Mucosa of rectum (tissue), 2 donors: Measurements from ENCODE around the gene PSMA7.

Experiments
- H3K27ac ChIP-seq, 2 donors: one replicate each; pipeline ENCODE4 v1.7.0; 2013; ENCODE audit warnings: inconsistent platforms in 2 of 2, low read depth in 2 of 2, low read length in 2 of 2
- H3K27me3 ChIP-seq, 2 donors: one replicate each; pipeline ENCODE4 v1.7.0; 2013; ENCODE audit warnings: low read length in 2 of 2; ENCODE audit not compliant: control insufficient read depth in 2 of 2, insufficient read depth in 2 of 2
- H3K36me3 ChIP-seq, 2 donors: one replicate each; pipeline ENCODE4 v1.7.0; 2013; ENCODE audit warnings: low read length in 2 of 2; ENCODE audit not compliant: control insufficient read depth in 2 of 2, insufficient read depth in 2 of 2
- H3K4me1 ChIP-seq, 2 donors: one replicate each; pipeline ENCODE4 v1.7.0; 2013; ENCODE audit warnings: low read length in 2 of 2, mild to moderate bottlenecking in 1 of 2; ENCODE audit not compliant: control insufficient read depth in 2 of 2, insufficient read depth in 2 of 2
- H3K4me3 ChIP-seq, 2 donors: one replicate each; pipeline ENCODE4 v1.7.0; 2013; ENCODE audit warnings: low read length in 2 of 2
- H3K9ac ChIP-seq, 2 donors: one replicate each; pipeline ENCODE4 v1.7.0; 2013; ENCODE audit warnings: low read length in 2 of 2, low read depth in 1 of 2, mild to moderate bottlenecking in 1 of 2
- H3K9me3 ChIP-seq, 2 donors: one replicate each; pipeline ENCODE4 v1.7.0; 2013; ENCODE audit warnings: low read length in 2 of 2; ENCODE audit not compliant: control insufficient read depth in 2 of 2
- donor health status: healthy.
- donor health status: Normal muscosa, but diverticular disease.

PSMA7 gene

DNA sequence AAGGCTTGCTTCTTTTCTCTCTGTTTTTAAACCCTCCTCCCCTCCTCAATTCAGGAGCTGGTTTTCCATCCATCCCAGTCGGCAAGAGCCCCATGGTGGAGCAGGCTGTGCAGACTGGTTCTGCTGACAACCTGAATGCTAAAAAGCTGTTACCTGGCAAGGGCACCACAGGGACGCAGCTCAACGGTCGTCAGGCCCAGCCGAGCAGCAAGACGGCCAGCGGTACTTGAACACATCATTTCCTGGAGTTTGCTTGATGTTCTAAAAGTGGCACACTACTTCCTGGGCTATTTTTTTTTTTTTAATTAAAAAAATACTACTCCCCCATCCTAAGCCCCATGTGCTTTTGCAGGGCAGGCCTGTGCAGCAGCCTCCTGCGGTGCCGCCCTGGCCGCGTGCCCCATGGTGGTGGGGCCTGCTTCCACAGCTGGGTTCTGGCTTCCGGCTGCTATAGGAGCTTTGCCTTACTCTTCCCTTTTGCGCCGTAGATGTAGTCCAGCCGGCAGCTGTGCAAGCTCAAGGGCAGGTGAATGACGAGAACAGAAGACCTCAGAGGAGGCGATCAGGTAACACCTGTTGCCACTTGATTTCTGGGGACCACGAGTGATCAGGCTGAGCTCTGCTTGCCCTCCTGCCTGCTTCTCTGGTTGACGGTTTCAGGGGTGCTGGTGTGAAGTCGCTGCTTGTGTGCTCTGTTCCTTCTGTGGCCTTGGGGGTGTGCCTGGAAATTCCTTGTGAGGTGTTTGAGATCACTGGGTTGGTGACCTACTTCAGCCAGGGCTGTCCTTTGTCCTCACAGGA is 13.3 kb downstream of the PSMA7 start:
- peaks cover 0 to 2% of the 10 kb centered on the region in 2 donors for H3K4me1 ChIP-seq
- no peak overlapping the region for H3K4me3 ChIP-seq
- no peak overlapping the region for H3K9ac ChIP-seq
- no peaks in the 10 kb centered on the region for H3K27me3 ChIP-seq
- peaks cover 75 to 95% of the 10 kb centered on the region in 2 donors for H3K36me3 ChIP-seq
- no peaks in the 10 kb centered on the region for H3K9me3 ChIP-seq
- no peak overlapping the region for H3K27ac ChIP-seq

- Histone ChIP-seq H3K4me1 (peaks cover 4 to 7% of the 10 kb centered on the region in 2 donors), H3K27ac (no peak overlapping the region), H3K36me3 (peaks cover 66 to 86% of the 10 kb centered on the region in 2 donors), H3K9ac (no peak overlapping the region), H3K27me3 (no peaks in the 10 kb centered on the region), H3K9me3 (no peaks in the 10 kb centered on the region), H3K4me3 (no peak overlapping the region)
Measured at GRCh38 chr20:62128502-62128901, 14.7 kb downstream of the PSMA7 start.

DNA sequence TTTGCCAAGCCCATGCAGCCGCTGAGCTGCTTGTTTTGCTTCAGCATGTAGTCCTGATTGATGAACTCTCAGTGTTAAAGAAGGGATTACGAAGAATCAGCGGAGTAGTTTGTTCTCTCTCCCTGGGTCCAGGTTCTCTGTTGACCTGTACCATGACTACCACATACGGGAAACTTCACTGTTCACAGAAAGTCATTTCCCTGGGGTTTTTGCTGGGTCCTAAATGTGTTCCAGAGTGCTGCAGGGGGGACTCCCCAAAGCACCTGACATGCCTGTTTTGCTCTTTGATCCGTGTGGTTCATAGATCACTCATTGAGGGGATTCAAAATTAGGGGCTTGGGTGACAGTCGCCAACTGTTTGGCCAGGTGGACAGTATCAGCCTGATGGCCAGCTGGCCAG is 15.4 kb downstream of the PSMA7 start:
- Histone ChIP-seq H3K9me3 (no peaks in the 10 kb centered on the region), H3K4me1 (peaks cover 9 to 11% of the 10 kb centered on the region in 2 donors), H3K36me3 (peaks cover 59 to 79% of the 10 kb centered on the region in 2 donors), H3K27ac (no peak overlapping the region), H3K27me3 (no peaks in the 10 kb centered on the region), H3K9ac (no peak overlapping the region), H3K4me3 (no peak overlapping the region)

DNA sequence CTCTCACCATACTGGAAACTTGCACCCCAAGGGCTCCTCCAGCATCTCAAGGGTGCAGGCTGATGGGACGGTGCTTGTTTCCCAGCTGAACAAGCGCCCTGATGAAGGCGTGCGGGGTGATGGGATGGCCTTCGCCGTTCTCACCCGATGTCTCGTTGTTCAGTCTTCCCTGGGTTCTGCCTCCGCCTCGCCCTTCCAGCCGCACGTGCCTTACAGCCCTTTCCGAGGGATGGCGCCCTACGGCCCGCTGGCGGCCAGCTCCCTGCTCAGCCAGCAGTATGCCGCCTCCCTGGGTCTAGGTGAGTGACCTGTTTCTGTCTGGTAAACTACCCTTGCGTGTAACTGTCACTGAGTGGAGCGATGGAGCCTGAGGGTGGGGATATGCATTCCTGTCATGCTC is 17.1 kb downstream of the PSMA7 start:
- H3K9ac ChIP-seq = no peak overlapping the region
- peaks cover 43 to 62% of the 10 kb centered on the region in 2 donors for H3K36me3 ChIP-seq
- no peaks in the 10 kb centered on the region for H3K9me3 ChIP-seq
- no peak overlapping the region for H3K27ac ChIP-seq
- H3K4me3 ChIP-seq = no peak overlapping the region
- H3K4me1 ChIP-seq = peaks cover 10 to 11% of the 10 kb centered on the region in 2 donors
- H3K27me3 ChIP-seq = no peaks in the 10 kb centered on the region

DNA sequence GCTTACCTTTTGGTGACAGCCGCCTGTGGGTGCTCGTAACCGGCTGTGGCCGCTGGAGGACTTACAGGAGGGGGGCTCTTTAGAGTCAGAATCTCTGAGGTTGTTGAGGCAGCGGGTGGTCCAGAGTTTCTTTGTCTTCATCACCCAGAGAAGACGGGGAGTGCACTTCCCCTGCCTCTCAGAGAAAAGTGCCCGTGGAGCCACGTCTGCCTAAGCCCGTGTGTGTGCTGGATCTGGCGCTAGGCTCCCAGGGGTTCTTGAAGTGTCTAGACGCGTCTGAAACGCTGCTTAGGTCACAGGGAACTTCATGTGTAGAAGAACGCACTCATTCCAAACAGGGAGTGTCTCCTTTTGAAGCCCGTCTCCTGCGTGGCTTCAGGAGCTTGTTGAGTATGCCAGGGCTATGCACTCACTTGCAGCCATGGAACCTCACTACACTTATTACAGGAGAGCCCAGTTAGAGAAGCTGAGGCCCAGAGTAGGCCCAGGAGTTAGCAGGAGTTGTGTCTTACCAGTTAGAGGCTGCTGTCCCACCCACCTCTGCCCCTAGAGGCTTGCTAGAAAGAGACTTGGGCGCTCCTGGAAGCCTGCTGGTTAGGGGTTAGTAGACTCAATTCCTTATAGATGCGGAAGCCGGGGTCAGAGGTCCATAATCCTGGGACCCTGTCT is 19.6 kb downstream of the PSMA7 start:
- Histone ChIP-seq H3K27me3 (no peaks in the 10 kb centered on the region), H3K27ac (no peak overlapping the region), H3K4me1 (peaks cover 18 to 23% of the 10 kb centered on the region in 2 donors), H3K9me3 (no peaks in the 10 kb centered on the region), H3K36me3 (peaks cover 28 to 38% of the 10 kb centered on the region in 2 donors), H3K4me3 (peak overlapping the region; percentile 70 to 74), H3K9ac (peak overlapping the region; percentile 9 to 44)

DNA sequence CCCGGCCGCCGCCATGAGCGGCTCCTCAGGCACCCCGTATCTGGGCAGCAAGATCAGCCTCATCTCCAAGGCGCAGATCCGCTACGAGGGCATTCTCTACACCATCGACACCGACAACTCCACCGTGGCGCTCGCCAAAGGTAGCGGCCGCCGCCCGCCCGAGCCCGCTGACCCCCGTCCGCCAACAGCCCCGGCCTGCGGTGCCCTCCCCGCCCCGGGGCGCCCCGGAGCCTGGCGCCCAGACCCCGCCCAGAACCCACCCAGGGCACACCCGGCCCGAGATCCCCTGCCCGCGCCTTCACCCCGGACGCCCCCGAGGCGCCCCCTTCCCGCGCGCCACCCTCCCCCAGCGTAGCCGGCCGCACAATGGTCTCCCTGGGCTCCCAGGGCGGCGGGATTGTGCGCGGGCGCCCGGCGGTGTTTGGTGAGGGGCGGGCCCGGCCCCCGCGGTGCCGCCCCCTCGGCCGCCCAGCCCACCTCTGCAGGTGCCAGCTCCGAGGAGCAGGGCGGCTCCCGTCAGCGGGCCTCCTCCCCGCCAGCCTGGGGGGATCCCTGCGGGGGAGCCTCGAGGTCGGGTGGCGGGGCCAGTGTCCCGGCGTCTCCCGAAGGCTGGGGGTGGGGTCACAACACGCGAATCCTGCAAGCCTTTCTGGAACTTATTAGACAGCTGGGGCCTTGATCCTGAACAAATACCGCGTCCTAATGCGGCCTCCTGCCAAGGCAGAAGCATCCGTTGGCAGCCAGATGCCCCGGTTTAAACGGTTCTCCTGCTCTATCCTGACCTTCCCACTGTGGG is 20.3 kb downstream of the PSMA7 start:
- H3K27me3 ChIP-seq = no peaks in the 10 kb centered on the region
- peak overlapping the region; percentile 70 to 71 for H3K9ac ChIP-seq
- peak overlapping the region; percentile 70 to 75 for H3K4me3 ChIP-seq
- H3K4me1 ChIP-seq = peaks cover 18 to 23% of the 10 kb centered on the region in 2 donors
- H3K36me3 ChIP-seq = peaks cover 20 to 31% of the 10 kb centered on the region in 2 donors
- no peaks in the 10 kb centered on the region for H3K9me3 ChIP-seq
- peak overlapping the region; percentile 59 to 72 for H3K27ac ChIP-seq

GRCh38 chr20:62121776-62122653 is 21.2 kb downstream of the PSMA7 start, which contains the start of gene LSM14B:
Gene LSM14B, plus strand, starts transcription at chr20:62122475. Its CDS starts 192 bp downstream, at chr20:62122667.
- Histone ChIP-seq H3K27me3 (no peaks in the 10 kb centered on the region), H3K36me3 (peaks cover 13 to 22% of the 10 kb centered on the region in 2 donors), H3K4me1 (peaks cover 18 to 23% of the 10 kb centered on the region in 2 donors), H3K4me3 (peak within 1 kb of the TSS; percentile 77 to 80), H3K9ac (peak within 1 kb of the TSS; percentile 75 to 87), H3K27ac (peak within 1 kb of the TSS; percentile 96 to 97), H3K9me3 (no peaks in the 10 kb centered on the region)

GRCh38 chr20:62120990-62121775 is 22.0 kb downstream of the PSMA7 start:
- peak overlapping the region; percentile 77 to 80 for H3K4me3 ChIP-seq
- H3K4me1 ChIP-seq = peaks cover 18 to 23% of the 10 kb centered on the region in 2 donors
- H3K36me3 ChIP-seq = peaks cover 7 to 14% of the 10 kb centered on the region in 2 donors
- H3K27ac ChIP-seq = peak overlapping the region; percentile 96 to 97
- H3K9ac ChIP-seq = peak overlapping the region; percentile 75 to 87
- H3K9me3 ChIP-seq = no peaks in the 10 kb centered on the region
- peaks cover 0 to 3% of the 10 kb centered on the region in 2 donors for H3K27me3 ChIP-seq
